Breast epithelium (tissue), 4 donors: Measurements from ENCODE around the gene MAN1A1. TPM values are rescaled to one million over a fixed set of nuclear protein-coding genes. Genes with fewer than 3 reads are reported as not detected.

ENCODE experiments used
- DNase-seq, 2 donors: peaks; one replicate each; pipeline ENCODE4 v3.0.0-alpha.2; 2019; ENCODE audit warnings: low spot score in 2 of 2
- H3K27ac ChIP-seq, 2 donors: fragments of 200-600 bp; sonication (generic) in 1 of 2; one replicate each; pipeline ENCODE4 v1.5.1; 2016 to 2019; ENCODE audit warnings: mild to moderate bottlenecking in 1 of 2
- H3K27me3 ChIP-seq, 2 donors: fragments of 200-600 bp; sonication (generic) in 1 of 2; one replicate each; pipeline versions ENCODE4 v1.5.1 to v1.6.0; 2017 to 2019; ENCODE audit warnings: control low read depth in 1 of 2, mild to moderate bottlenecking in 1 of 2
- H3K36me3 ChIP-seq: fragments of 200-600 bp; one replicate; pipeline ENCODE4 v1.5.1; 2019
- H3K4me1 ChIP-seq, 2 donors: fragments of 200-600 bp; sonication (generic); one replicate each; pipeline ENCODE4 v1.5.1; 2016 to 2019; ENCODE audit warnings: control low read depth in 1 of 2
- H3K4me3 ChIP-seq, 3 donors: fragments of 200-600 bp; sonication (generic); 1 replicate in 2 of 3; 2 replicates in 1 of 3; pipeline ENCODE4 v1.5.1; 2016 to 2019; ENCODE audit warnings: mild to moderate bottlenecking in 3 of 3, moderate library complexity in 2 of 3
- H3K9me3 ChIP-seq, 2 donors: fragments of 200-600 bp; sonication (generic) in 1 of 2; one replicate each; pipeline ENCODE4 v1.5.1; 2016 to 2019; ENCODE audit warnings: control low read depth in 1 of 2
- POLR2A ChIP-seq: fragments of 450-650 bp; IDR thresholded peaks from one replicate; pipeline ENCODE4 v1.6.1; 2016; ENCODE audit warnings: antibody characterized with exemption, mild to moderate bottlenecking, moderate library complexity
- POLR2AphosphoS5 ChIP-seq, 3 donors: sonication (generic); formaldehyde crosslinking; IDR thresholded peaks; one replicate each; pipeline ENCODE4 v1.6.1; 2017; ENCODE audit warnings: antibody characterized with exemption in 3 of 3
- intact Hi-C: fragments of 100-400 bp; cut with DNase I; formaldehyde crosslinking; loops from one replicate; pipeline ENCODE4 v1.15.1; 2023; ENCODE audit warnings: low total_unique reads
- total RNA-seq, 3 donors: library from RNA; depleted of rRNA; stranded (reverse); fragments of >200 nt; gene quantifications; one replicate each; pipeline ENCODE4 v1.1.0, GENCODE V29; 2016
- TF ChIP-seq, protein P1 (sequence below), 3 donors: fragments of 450-650 bp; IDR thresholded peaks; one replicate each; pipeline ENCODE4 v1.5.1; 2016 to 2017; ENCODE audit warnings: antibody characterized with exemption in 3 of 3, mild to moderate bottlenecking in 3 of 3, moderate library complexity in 3 of 3

The MAN1A1 gene
- total RNA-seq, 3 donors from 2014 or later = 81.2 to 481 (median 104) TPM

DNA sequence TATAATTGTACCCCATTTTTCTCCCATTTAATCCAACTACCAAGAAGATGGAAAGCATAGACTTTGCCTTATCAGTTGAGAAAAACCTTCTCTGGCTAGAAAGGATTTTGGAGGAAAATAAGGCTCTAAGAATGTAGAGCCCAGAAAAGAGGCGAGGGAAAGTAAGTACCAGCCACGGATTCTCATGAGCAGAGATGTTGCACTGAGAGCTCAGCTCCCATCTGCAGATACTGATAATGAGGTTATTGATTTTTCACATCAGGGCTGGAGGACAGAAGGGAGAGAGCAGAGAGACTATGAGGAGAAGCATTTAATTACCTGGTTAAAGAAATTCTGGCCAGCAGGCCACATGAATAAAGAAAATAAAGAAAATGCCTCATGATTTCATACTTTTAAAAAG lies 166.7 kb downstream of the MAN1A1 start:
- Histone ChIP-seq H3K27ac (no peak overlapping the region), H3K36me3 (no peaks in the 10 kb centered on the region), H3K4me1 (no peaks in the 10 kb centered on the region), H3K27me3 (no peaks in the 10 kb centered on the region), H3K9me3 (no peaks in the 10 kb centered on the region), H3K4me3 (no peak overlapping the region)
- intact Hi-C loops = no loop called here
- DNase-seq = no peak
- TF ChIP-seq POLR2A = no peak
- TF ChIP-seq POLR2AphosphoS5 (IDR thresholded peaks at IDR 0.05) = no peak
- TF ChIP-seq, protein P1, sequence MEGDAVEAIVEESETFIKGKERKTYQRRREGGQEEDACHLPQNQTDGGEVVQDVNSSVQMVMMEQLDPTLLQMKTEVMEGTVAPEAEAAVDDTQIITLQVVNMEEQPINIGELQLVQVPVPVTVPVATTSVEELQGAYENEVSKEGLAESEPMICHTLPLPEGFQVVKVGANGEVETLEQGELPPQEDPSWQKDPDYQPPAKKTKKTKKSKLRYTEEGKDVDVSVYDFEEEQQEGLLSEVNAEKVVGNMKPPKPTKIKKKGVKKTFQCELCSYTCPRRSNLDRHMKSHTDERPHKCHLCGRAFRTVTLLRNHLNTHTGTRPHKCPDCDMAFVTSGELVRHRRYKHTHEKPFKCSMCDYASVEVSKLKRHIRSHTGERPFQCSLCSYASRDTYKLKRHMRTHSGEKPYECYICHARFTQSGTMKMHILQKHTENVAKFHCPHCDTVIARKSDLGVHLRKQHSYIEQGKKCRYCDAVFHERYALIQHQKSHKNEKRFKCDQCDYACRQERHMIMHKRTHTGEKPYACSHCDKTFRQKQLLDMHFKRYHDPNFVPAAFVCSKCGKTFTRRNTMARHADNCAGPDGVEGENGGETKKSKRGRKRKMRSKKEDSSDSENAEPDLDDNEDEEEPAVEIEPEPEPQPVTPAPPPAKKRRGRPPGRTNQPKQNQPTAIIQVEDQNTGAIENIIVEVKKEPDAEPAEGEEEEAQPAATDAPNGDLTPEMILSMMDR (IDR thresholded peaks at IDR 0.05) = no peak

DNA sequence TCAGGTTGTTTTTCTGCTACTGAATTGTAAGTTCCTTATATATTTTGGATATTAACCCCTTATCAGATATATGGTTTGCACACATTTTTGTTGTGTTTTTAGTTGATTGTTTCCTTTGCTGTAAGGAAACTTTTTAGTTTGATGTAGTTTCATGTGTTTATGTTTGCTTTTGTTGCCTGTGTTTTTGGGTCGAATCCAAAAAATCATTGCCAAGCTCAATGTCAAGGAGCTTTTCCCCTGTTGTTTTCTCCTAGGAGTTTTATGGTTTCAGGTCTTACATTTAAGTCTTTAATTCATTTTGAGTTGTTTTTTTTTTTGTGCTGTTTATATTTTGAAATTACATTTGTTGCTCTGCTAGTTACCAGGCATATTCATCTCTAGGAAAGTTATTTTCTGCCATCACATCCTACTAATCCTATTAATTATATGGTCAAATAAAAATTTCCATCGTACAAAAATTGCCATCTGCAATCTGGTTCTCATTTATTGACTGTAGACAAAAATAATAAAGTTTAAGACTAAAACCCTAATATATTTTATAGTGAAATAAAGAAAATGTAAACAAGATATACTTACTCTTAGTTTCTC lies 167.3 kb downstream of the MAN1A1 start:
- H3K4me1 ChIP-seq = no peaks in the 10 kb centered on the region
- TF ChIP-seq POLR2A (no peak), POLR2AphosphoS5 (IDR thresholded peaks at IDR 0.05) (no peak)
- TF ChIP-seq, protein P1 (IDR thresholded peaks at IDR 0.05) = no peak
- intact Hi-C loops = no loop called here
- no peaks in the 10 kb centered on the region for H3K36me3 ChIP-seq
- H3K27me3 ChIP-seq = no peaks in the 10 kb centered on the region
- no peaks in the 10 kb centered on the region for H3K9me3 ChIP-seq
- H3K4me3 ChIP-seq = no peak overlapping the region
- no peak overlapping the region for H3K27ac ChIP-seq
- no peak for DNase-seq

DNA sequence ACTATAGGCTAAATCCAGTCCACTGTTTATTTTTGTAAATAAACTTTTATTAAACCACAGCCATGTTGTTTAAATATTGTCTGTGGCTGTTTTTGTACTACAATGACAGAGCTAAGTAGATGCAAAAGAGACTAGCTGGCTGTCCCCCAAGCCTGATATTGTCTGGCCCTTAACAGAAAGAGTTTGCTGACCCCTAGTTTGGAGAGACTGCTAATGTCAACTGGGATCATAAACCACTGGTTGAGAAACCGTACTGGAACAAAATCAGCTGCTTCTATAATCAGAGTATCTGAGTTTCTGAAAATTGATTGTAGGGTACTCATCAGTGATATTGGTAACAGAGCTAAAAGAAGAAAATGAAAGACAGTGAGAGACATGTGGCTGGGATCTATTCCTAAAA lies 168.5 kb downstream of the MAN1A1 start:
- Histone ChIP-seq H3K9me3 (no peaks in the 10 kb centered on the region), H3K27ac (no peak overlapping the region), H3K36me3 (no peaks in the 10 kb centered on the region), H3K4me1 (no peaks in the 10 kb centered on the region), H3K27me3 (no peaks in the 10 kb centered on the region), H3K4me3 (no peak overlapping the region)
- intact Hi-C loops = no loop called here
- TF ChIP-seq POLR2AphosphoS5 (IDR thresholded peaks at IDR 0.05) (no peak), POLR2A (no peak)
- TF ChIP-seq, protein P1 (IDR thresholded peaks at IDR 0.05) = no peak
- DNase-seq = no peak

DNA sequence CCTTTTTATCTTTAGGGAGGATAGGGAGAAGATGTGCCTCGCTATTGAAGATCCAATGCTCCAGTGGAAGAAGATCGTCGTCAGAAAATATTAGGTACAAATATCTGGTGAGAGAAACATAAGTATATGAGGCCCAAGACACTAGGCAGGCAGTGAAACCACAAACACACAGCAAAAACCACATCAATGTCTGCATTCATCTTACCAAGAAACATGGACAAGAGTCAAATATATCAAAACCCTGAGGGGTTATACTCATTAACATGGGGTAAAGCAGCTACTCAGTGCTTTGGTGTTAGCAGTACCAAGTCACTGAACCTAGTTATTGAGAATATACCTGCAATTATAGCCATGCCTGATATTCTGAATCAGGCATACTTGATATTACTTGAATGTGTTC lies 169.7 kb downstream of the MAN1A1 start:
- TF ChIP-seq POLR2AphosphoS5 (IDR thresholded peaks at IDR 0.05) = no peak
- Histone ChIP-seq H3K4me3 (no peak overlapping the region), H3K27ac (no peak overlapping the region), H3K27me3 (no peaks in the 10 kb centered on the region), H3K9me3 (no peaks in the 10 kb centered on the region), H3K36me3 (no peaks in the 10 kb centered on the region), H3K4me1 (no peaks in the 10 kb centered on the region)
- DNase-seq = no peak
- intact Hi-C loops = no loop called here

DNA sequence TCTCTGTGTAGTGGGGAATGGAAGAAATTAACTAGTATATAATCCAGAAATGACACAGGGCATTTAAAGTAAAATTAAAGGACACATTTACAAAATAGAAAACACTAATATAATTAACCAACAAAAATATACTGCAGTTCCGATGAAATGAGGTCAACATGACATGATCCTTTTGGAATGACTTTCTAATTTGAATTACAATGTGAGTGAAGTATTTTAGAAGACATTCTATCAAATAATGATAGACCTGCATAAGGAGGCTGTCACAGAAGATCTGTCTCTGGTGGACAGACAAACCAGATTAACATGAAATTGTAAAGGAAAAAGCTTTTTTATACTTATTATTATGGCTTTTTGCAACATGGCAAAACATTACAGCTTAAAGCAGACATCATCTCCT lies 170.5 kb downstream of the MAN1A1 start:
- no peak overlapping the region for H3K27ac ChIP-seq
- intact Hi-C loops = no loop called here
- H3K36me3 ChIP-seq = no peaks in the 10 kb centered on the region
- H3K4me3 ChIP-seq = no peak overlapping the region
- H3K9me3 ChIP-seq = no peaks in the 10 kb centered on the region
- TF ChIP-seq, protein P1 (IDR thresholded peaks at IDR 0.05) = no peak
- TF ChIP-seq POLR2AphosphoS5 (IDR thresholded peaks at IDR 0.05) = no peak
- TF ChIP-seq POLR2A = no peak
- H3K27me3 ChIP-seq = no peaks in the 10 kb centered on the region
- no peaks in the 10 kb centered on the region for H3K4me1 ChIP-seq
- DNase-seq = no peak

DNA sequence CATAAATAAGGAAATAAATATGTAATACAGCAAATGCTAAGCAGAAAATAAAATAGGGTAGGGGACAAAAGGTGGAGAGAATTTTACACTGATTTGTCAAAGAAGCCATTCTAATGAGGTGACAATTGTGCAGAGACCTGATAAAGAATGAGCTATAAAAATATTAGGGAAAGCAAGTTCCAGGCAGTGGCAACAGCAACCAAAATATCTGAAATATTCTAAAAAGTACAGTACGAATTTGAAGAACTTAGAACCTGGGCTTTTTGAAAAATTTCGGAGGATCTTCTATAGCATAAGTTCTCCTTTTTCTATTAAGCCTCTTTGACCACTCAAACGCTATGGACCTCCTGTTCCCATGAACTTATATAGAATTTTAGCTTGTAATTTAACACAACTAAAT lies 173.1 kb downstream of the MAN1A1 start:
- no peaks in the 10 kb centered on the region for H3K36me3 ChIP-seq
- no peak for DNase-seq
- intact Hi-C loops = no loop called here

More for the DNA sequence above, 173.1 kb downstream of the MAN1A1 start:
- Histone ChIP-seq H3K27me3 (no peaks in the 10 kb centered on the region), H3K9me3 (no peaks in the 10 kb centered on the region), H3K4me1 (no peaks in the 10 kb centered on the region), H3K27ac (no peak overlapping the region), H3K4me3 (no peak overlapping the region)
- TF ChIP-seq POLR2AphosphoS5 (IDR thresholded peaks at IDR 0.05) (no peak), POLR2A (no peak)
